Testis (tissue), 3 donors: ENCODE measurements around the gene LIF. TPM values are rescaled to one million over a fixed set of nuclear protein-coding genes. Genes with fewer than 3 reads are reported as not detected.

ENCODE experiments used
- DNase-seq: peaks from one replicate; pipeline ENCODE4 v3.0.0-alpha.2; 2019
- H3K27ac ChIP-seq, 2 donors: fragments of 200-600 bp; sonication (generic); one replicate each; pipeline ENCODE4 v1.5.1; 2019
- H3K27me3 ChIP-seq: fragments of 200-600 bp; sonication (generic); one replicate; pipeline ENCODE4 v1.5.1; 2019
- H3K36me3 ChIP-seq: fragments of 200-600 bp; sonication (generic); one replicate; pipeline ENCODE4 v1.5.1; 2017; ENCODE audit warnings: low read depth; ENCODE audit errors: missing control alignments
- H3K4me1 ChIP-seq: fragments of 200-600 bp; sonication (generic); one replicate; pipeline ENCODE4 v1.5.1; 2019
- H3K4me3 ChIP-seq, 2 donors: fragments of 200-600 bp; sonication (generic); one replicate each; pipeline ENCODE4 v1.5.1; 2017 to 2019
- H3K9me3 ChIP-seq: fragments of 200-600 bp; sonication (generic); one replicate; pipeline ENCODE4 v1.5.1; 2017
- CTCF ChIP-seq, 3 experiments: fragments of 450-650 bp in 2 of 3; fragments of 200-600 bp in 1 of 3; sonication (generic) in 1 of 3; IDR thresholded peaks; one replicate each; pipeline ENCODE4 v1.5.1; 2016 to 2019; ENCODE audit warnings: antibody characterized with exemption in 3 of 3, mild to moderate bottlenecking in 2 of 3, moderate library complexity in 1 of 3
- POLR2A ChIP-seq: fragments of 450-650 bp; IDR thresholded peaks from one replicate; pipeline ENCODE4 v1.6.1; 2017; ENCODE audit warnings: antibody characterized with exemption, mild to moderate bottlenecking, moderate library complexity
- WGBS, 2 donors: methylation state at CpG; one replicate each; pipeline ENCODE4 v1.1.5; 2018; 5-methylcytosine and 5-hydroxymethylcytosine counted together
- intact Hi-C: fragments of 100-400 bp; cut with DNase I; formaldehyde crosslinking; loops from one replicate; pipeline ENCODE4 v1.15.1; 2023; ENCODE audit warnings: low total_unique reads
- polyA plus RNA-seq: library from polyadenylated mRNA; stranded (reverse); fragments of 350-450 nt; fragmentation: Illumina TruSeq; extraction: RNeasy Lipid Tissue Mini Kit (QIAGEN cat#74804); gene quantifications from one replicate; pipeline ENCODE4 v1.2.3, GENCODE V29; 2014; ENCODE audit warnings: low read depth, low replicate concordance; ENCODE audit not compliant: insufficient read depth
- total RNA-seq, 2 donors: library from RNA; depleted of rRNA; stranded (reverse); fragments of >200 nt; gene quantifications; one replicate each; pipeline ENCODE4 v1.2.3, GENCODE V29; 2016

LIF gene
- total and polyA plus RNA-seq, 3 donors from 2014 or later = 0.08 to 1.4 (median 1.4) TPM

GRCh38 chr22:30244066-30244465 lies 2.5 kb downstream of the LIF start:
- intact Hi-C loops = no loop called here
- H3K27me3 ChIP-seq = no peaks in the 10 kb centered on the region

GRCh38 chr22:30243661-30244060 lies 2.9 kb downstream of the LIF start:
- no peak for TF ChIP-seq POLR2A
- TF ChIP-seq CTCF (IDR thresholded peaks at IDR 0.05) = no peak
- Histone ChIP-seq H3K4me3 (no peak overlapping the region), H3K9me3 (no peaks in the 10 kb centered on the region), H3K4me1 (peaks cover 19% of the 10 kb centered on the region), H3K36me3 (no peaks in the 10 kb centered on the region), H3K27ac (no peak overlapping the region), H3K27me3 (no peaks in the 10 kb centered on the region)
- 92 to 95% methylated on average over 8 to 22 of the region's 22 CpGs for WGBS, 2 donors
- intact Hi-C loops = no loop called here
- no peak for DNase-seq

More at GRCh38 chr22:30244066-30244465, 2.5 kb downstream of the LIF start:
- DNase-seq = no peak
- Histone ChIP-seq H3K4me3 (no peak overlapping the region), H3K36me3 (no peaks in the 10 kb centered on the region), H3K4me1 (peaks cover 15% of the 10 kb centered on the region), H3K9me3 (no peaks in the 10 kb centered on the region), H3K27ac (no peak overlapping the region)
- TF ChIP-seq POLR2A = no peak
- 90 to 95% methylated on average over 10 of the region's 10 CpGs for WGBS, 2 donors

- WGBS, 2 donors = 73 to 79% methylated on average over 8 to 15 of the region's 15 CpGs
- TF ChIP-seq CTCF (IDR thresholded peaks at IDR 0.05) = no peak
- no peak for TF ChIP-seq POLR2A
- peaks cover 25% of the 10 kb centered on the region for H3K4me1 ChIP-seq
- DNase-seq = no peak
- intact Hi-C loops = no loop called here
- no peak overlapping the region for H3K27ac ChIP-seq
- H3K9me3 ChIP-seq = no peaks in the 10 kb centered on the region
- H3K27me3 ChIP-seq = no peaks in the 10 kb centered on the region
- no peak overlapping the region for H3K4me3 ChIP-seq
- H3K36me3 ChIP-seq = no peaks in the 10 kb centered on the region
Measured at GRCh38 chr22:30241576-30242371, 4.8 kb downstream of the LIF start.

- H3K4me3 ChIP-seq = no peak overlapping the region
- no peak for DNase-seq
- peaks cover 19% of the 10 kb centered on the region for H3K4me1 ChIP-seq
- H3K27ac ChIP-seq = no peak overlapping the region
- WGBS, 2 donors = 81 to 87% methylated on average over 21 to 24 of the region's 24 CpGs
- TF ChIP-seq CTCF (IDR thresholded peaks at IDR 0.05) (no peak), POLR2A (no peak)
- H3K36me3 ChIP-seq = no peaks in the 10 kb centered on the region
- H3K27me3 ChIP-seq = no peaks in the 10 kb centered on the region
- intact Hi-C loops = no loop called here
- H3K9me3 ChIP-seq = no peaks in the 10 kb centered on the region
Measured at GRCh38 chr22:30240541-30241417, 5.8 kb downstream of the LIF start.
